Measurements from ENCODE around the gene KDM4C.
"Not testable (repeated sequence)": the region's sequence is repeated elsewhere in the genome, so short reads cannot be mapped to it uniquely, and the experiment has no call there.

Gene KDM4C

GRCh38 chr9:6787793-6788161, 30.0 kb downstream of the KDM4C start:
- Mint-ChIP-seq H3K36me3 (ENCODE audit: low read depth) (peaks cover 2% of the 10 kb centered on the region), H3K27me3 (ENCODE audit: low read depth, poor library complexity) (no peaks in the 10 kb centered on the region), H3K9me3 (no peaks in the 10 kb centered on the region), H3K4me3 (no peak overlapping the region), H3K4me1 (peaks cover 16% of the 10 kb centered on the region), H3K27ac (peak overlapping the region; percentile 33)
- DNase-seq: no peak
- no peak for TF ChIP-seq CTCF (IDR thresholded peaks at IDR 0.05)

GRCh38 chr9:6788162-6789016, 30.6 kb downstream of the KDM4C start:
- Mint-ChIP-seq H3K36me3 (ENCODE audit: low read depth) (peaks cover 6% of the 10 kb centered on the region), H3K27ac (peak overlapping the region; percentile 1), H3K4me1 (peaks cover 16% of the 10 kb centered on the region), H3K4me3 (no peak overlapping the region), H3K9me3 (no peaks in the 10 kb centered on the region), H3K27me3 (ENCODE audit: low read depth, poor library complexity) (no peaks in the 10 kb centered on the region)
- no peak for DNase-seq
- TF ChIP-seq CTCF (IDR thresholded peaks at IDR 0.05): no peak

- H3K27ac Mint-ChIP-seq; H3K27me3 Mint-ChIP-seq (ENCODE audit: low read depth, poor library complexity); H3K4me3 Mint-ChIP-seq; H3K9me3 Mint-ChIP-seq; DNase-seq: not testable (repeated sequence)
- H3K4me1 Mint-ChIP-seq: peaks cover 16% of the 10 kb centered on the region
- H3K36me3 Mint-ChIP-seq (ENCODE audit: low read depth): peaks cover 10% of the 10 kb centered on the region
Observed at GRCh38 chr9:6789017-6789338, 31.2 kb downstream of the KDM4C start.

- Mint-ChIP-seq H3K27ac (no peak overlapping the region), H3K27me3 (ENCODE audit: low read depth, poor library complexity) (no peaks in the 10 kb centered on the region)
Observed at GRCh38 chr9:6790866-6791265, 33.1 kb downstream of the KDM4C start.

GRCh38 chr9:6793203-6793602, 35.4 kb downstream of the KDM4C start:
- no peak overlapping the region for H3K4me3 Mint-ChIP-seq
- no peak for TF ChIP-seq CTCF (IDR thresholded peaks at IDR 0.05)
- H3K27me3 Mint-ChIP-seq (ENCODE audit: low read depth, poor library complexity): no peaks in the 10 kb centered on the region
- DNase-seq: no peak
- H3K27ac Mint-ChIP-seq: no peak overlapping the region
- peaks cover 11% of the 10 kb centered on the region for H3K9me3 Mint-ChIP-seq
- peaks cover 30% of the 10 kb centered on the region for H3K36me3 Mint-ChIP-seq (ENCODE audit: low read depth)
- peaks cover 7% of the 10 kb centered on the region for H3K4me1 Mint-ChIP-seq

More at GRCh38 chr9:6790866-6791265, 33.1 kb downstream of the KDM4C start:
- TF ChIP-seq CTCF (IDR thresholded peaks at IDR 0.05): no peak
- no peak for DNase-seq
- Mint-ChIP-seq H3K4me3 (no peak overlapping the region), H3K36me3 (ENCODE audit: low read depth) (peaks cover 19% of the 10 kb centered on the region), H3K4me1 (peaks cover 16% of the 10 kb centered on the region), H3K9me3 (no peaks in the 10 kb centered on the region)

GRCh38 chr9:6794936-6795335, 37.2 kb downstream of the KDM4C start:
- DNase-seq: no peak
- Mint-ChIP-seq H3K36me3 (ENCODE audit: low read depth) (peaks cover 39% of the 10 kb centered on the region), H3K9me3 (peaks cover 21% of the 10 kb centered on the region), H3K27ac (no peak overlapping the region), H3K27me3 (ENCODE audit: low read depth, poor library complexity) (no peaks in the 10 kb centered on the region), H3K4me1 (no peaks in the 10 kb centered on the region), H3K4me3 (no peak overlapping the region)
- TF ChIP-seq CTCF (IDR thresholded peaks at IDR 0.05): no peak

All from nephron progenitor cell (in vitro differentiated cells).